SK-N-SH treated with all-trans-retinoic acid at 6 μM for 48 hours (cell line): ENCODE measurements around the gene VCAN.

Experiments used
- ATAC-seq: fragments of 200-7000 bp; cut with Tn5 transposase; 3 replicates; pipeline ENCODE4 v1.9.1; 2020; ENCODE audit warnings: mild to moderate bottlenecking, moderate library complexity
- ARNTL ChIP-seq: fragments of 450-650 bp; formaldehyde crosslinking; IDR thresholded peaks from 2 replicates; pipeline ENCODE4 v1.5.0; 2020; ENCODE audit warnings: low read depth, mild to moderate bottlenecking, moderate library complexity, borderline replicate concordance
- BACH2 ChIP-seq: fragments of 250-450 bp; sonication (Bioruptor Pico); IDR thresholded peaks from 2 replicates; pipeline ENCODE4 v1.9.0; 2021; ENCODE audit warnings: mild to moderate bottlenecking, borderline replicate concordance
- ESRRG ChIP-seq: fragments of 250-450 bp; sonication (Bioruptor Pico); IDR thresholded peaks from 2 replicates; pipeline ENCODE4 v1.6.1; 2021; ENCODE audit warnings: mild to moderate bottlenecking
- GLIS3 ChIP-seq: fragments of 250-450 bp; sonication (Bioruptor Pico); IDR thresholded peaks from 2 replicates; pipeline ENCODE4 v1.5.0; 2020; ENCODE audit warnings: mild to moderate bottlenecking, moderate library complexity
- ISL1 ChIP-seq: fragments of 250-450 bp; sonication (Bioruptor Pico); IDR thresholded peaks from 2 replicates; pipeline ENCODE4 v2.1.2; 2022; ENCODE audit warnings: mild to moderate bottlenecking, moderate library complexity
- OSR1 ChIP-seq: fragments of 250-450 bp; sonication (Bioruptor Pico); IDR thresholded peaks from 2 replicates; pipeline ENCODE4 v1.8.0; 2022; ENCODE audit warnings: moderate library complexity, mild to moderate bottlenecking, inconsistent platforms
- PPARA ChIP-seq: fragments of 250-450 bp; sonication (Bioruptor Pico); IDR thresholded peaks from 2 replicates; pipeline ENCODE4 v1.5.0; 2020; ENCODE audit warnings: mild to moderate bottlenecking, borderline replicate concordance
- RARB ChIP-seq: fragments of 250-450 bp; sonication (Bioruptor Pico); IDR thresholded peaks from 2 replicates; pipeline ENCODE4 v1.8.0; 2021; ENCODE audit warnings: mild to moderate bottlenecking, moderate library complexity
- SNAI2 ChIP-seq: fragments of 250-450 bp; sonication (Bioruptor Pico); IDR thresholded peaks from 2 replicates; pipeline ENCODE4 v1.5.0; 2020; ENCODE audit warnings: mild to moderate bottlenecking, moderate library complexity
- TCF4 ChIP-seq: fragments of 250-450 bp; sonication (Bioruptor Pico); IDR thresholded peaks from 2 replicates; pipeline ENCODE4 v1.8.0; 2021; ENCODE audit warnings: mild to moderate bottlenecking, moderate library complexity, borderline replicate concordance
- TOX ChIP-seq: fragments of 250-450 bp; sonication (Bioruptor Pico); IDR thresholded peaks from 2 replicates; pipeline ENCODE4 v1.8.0; 2021; ENCODE audit warnings: mild to moderate bottlenecking, moderate library complexity, borderline replicate concordance
- ZC3H10 ChIP-seq: fragments of 250-450 bp; sonication (Bioruptor Pico); IDR thresholded peaks from 2 replicates; pipeline ENCODE4 v1.5.1; 2021; ENCODE audit warnings: mild to moderate bottlenecking, moderate library complexity
- ZFP3 ChIP-seq: fragments of 250-450 bp; sonication (Bioruptor Pico); IDR thresholded peaks from 2 replicates; pipeline ENCODE4 v1.5.0; 2020; ENCODE audit warnings: mild to moderate bottlenecking, moderate library complexity
- ZFP30 ChIP-seq: fragments of 450-650 bp; formaldehyde crosslinking; IDR thresholded peaks from 2 replicates; pipeline ENCODE4 v1.5.0; 2022; ENCODE audit warnings: mild to moderate bottlenecking, moderate library complexity
- ZNF565 ChIP-seq: fragments of 450-650 bp; formaldehyde crosslinking; conservative IDR thresholded peaks from 2 replicates; pipeline ENCODE4 v1.5.0; 2020; ENCODE audit warnings: low read depth, mild to moderate bottlenecking, moderate library complexity
- ZNF70 ChIP-seq: fragments of 450-650 bp; formaldehyde crosslinking; IDR thresholded peaks from 2 replicates; pipeline ENCODE4 v1.5.0; 2020; ENCODE audit warnings: mild to moderate bottlenecking, moderate library complexity
- ZNF8 ChIP-seq: fragments of 450-650 bp; formaldehyde crosslinking; IDR thresholded peaks from 2 replicates; pipeline ENCODE4 v1.5.0; 2020; ENCODE audit warnings: mild to moderate bottlenecking, moderate library complexity
- TF ChIP-seq, protein P1 (sequence below): fragments of 250-450 bp; sonication (Bioruptor Pico); IDR thresholded peaks from 2 replicates; pipeline ENCODE4 v1.8.0; 2020; ENCODE audit warnings: mild to moderate bottlenecking, moderate library complexity, borderline replicate concordance
- TF ChIP-seq, protein P2 (sequence below): fragments of 250-450 bp; sonication (Bioruptor Pico); IDR thresholded peaks from 2 replicates; pipeline ENCODE4 v1.5.1; 2021; ENCODE audit warnings: mild to moderate bottlenecking, moderate library complexity
- TF ChIP-seq, protein P3 (sequence below): fragments of 250-450 bp; sonication (Bioruptor Pico); IDR thresholded peaks from 2 replicates; pipeline ENCODE4 v1.8.0; 2021; ENCODE audit warnings: low read depth, mild to moderate bottlenecking, moderate library complexity, borderline replicate concordance
- TF ChIP-seq, protein P4 (sequence below): fragments of 250-450 bp; sonication (Bioruptor Pico); IDR thresholded peaks from 2 replicates; pipeline ENCODE4 v1.5.1; 2020; ENCODE audit warnings: low read depth, mild to moderate bottlenecking, moderate library complexity

The VCAN gene

GRCh38 chr5:83555263-83555662 lies 83.7 kb downstream of the VCAN start (continued):
- TF ChIP-seq, protein P1, sequence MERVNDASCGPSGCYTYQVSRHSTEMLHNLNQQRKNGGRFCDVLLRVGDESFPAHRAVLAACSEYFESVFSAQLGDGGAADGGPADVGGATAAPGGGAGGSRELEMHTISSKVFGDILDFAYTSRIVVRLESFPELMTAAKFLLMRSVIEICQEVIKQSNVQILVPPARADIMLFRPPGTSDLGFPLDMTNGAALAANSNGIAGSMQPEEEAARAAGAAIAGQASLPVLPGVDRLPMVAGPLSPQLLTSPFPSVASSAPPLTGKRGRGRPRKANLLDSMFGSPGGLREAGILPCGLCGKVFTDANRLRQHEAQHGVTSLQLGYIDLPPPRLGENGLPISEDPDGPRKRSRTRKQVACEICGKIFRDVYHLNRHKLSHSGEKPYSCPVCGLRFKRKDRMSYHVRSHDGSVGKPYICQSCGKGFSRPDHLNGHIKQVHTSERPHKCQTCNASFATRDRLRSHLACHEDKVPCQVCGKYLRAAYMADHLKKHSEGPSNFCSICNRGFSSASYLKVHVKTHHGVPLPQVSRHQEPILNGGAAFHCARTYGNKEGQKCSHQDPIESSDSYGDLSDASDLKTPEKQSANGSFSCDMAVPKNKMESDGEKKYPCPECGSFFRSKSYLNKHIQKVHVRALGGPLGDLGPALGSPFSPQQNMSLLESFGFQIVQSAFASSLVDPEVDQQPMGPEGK: no peak
- TF ChIP-seq ZFP3 (CRISPR knock-in tag) (no peak), ZNF8 (CRISPR knock-in tag) (no peak), TOX (CRISPR knock-in tag) (no peak), ZFP30 (no peak)

DNA sequence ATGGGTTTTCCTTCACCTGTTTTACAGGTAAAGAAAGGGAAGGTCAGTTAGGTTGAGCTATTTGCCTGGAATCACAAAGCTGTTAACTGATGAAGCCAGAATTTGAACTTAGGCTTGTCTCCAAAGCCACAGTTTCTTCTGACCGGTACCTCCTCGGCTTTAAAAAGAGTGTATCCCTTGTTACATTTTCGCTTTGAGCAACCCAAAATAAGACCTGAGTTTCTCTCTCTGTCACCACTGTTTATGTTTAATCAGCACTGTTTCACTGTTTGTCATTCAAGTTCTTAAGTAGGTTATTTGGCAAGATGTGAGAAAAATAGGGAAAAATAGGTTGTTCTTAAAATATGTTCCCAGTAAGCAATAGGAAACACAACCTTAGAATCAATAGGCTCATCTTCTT lies 84.6 kb downstream of the VCAN start:
- ATAC-seq: no peak
- no peak for TF ChIP-seq ZNF565 (CRISPR knock-in tag)
- TF ChIP-seq, protein P2, sequence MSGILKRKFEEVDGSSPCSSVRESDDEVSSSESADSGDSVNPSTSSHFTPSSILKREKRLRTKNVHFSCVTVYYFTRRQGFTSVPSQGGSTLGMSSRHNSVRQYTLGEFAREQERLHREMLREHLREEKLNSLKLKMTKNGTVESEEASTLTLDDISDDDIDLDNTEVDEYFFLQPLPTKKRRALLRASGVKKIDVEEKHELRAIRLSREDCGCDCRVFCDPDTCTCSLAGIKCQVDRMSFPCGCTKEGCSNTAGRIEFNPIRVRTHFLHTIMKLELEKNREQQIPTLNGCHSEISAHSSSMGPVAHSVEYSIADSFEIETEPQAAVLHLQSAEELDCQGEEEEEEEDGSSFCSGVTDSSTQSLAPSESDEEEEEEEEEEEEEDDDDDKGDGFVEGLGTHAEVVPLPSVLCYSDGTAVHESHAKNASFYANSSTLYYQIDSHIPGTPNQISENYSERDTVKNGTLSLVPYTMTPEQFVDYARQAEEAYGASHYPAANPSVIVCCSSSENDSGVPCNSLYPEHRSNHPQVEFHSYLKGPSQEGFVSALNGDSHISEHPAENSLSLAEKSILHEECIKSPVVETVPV (CRISPR knock-in tag): no peak
- TF ChIP-seq TCF4 (CRISPR knock-in tag): no peak
- TF ChIP-seq ZFP30: no peak
- TF ChIP-seq ZNF70 (CRISPR knock-in tag): no peak
- no peak for TF ChIP-seq ESRRG (CRISPR knock-in tag)
- TF ChIP-seq ZFP3 (CRISPR knock-in tag): no peak
- TF ChIP-seq, protein P3, sequence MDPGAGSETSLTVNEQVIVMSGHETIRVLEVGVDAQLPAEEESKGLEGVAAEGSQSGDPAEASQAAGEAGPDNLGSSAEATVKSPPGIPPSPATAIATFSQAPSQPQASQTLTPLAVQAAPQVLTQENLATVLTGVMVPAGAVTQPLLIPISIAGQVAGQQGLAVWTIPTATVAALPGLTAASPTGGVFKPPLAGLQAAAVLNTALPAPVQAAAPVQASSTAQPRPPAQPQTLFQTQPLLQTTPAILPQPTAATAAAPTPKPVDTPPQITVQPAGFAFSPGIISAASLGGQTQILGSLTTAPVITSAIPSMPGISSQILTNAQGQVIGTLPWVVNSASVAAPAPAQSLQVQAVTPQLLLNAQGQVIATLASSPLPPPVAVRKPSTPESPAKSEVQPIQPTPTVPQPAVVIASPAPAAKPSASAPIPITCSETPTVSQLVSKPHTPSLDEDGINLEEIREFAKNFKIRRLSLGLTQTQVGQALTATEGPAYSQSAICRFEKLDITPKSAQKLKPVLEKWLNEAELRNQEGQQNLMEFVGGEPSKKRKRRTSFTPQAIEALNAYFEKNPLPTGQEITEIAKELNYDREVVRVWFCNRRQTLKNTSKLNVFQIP (CRISPR knock-in tag): no peak
- no peak for TF ChIP-seq TOX (CRISPR knock-in tag)
- no peak for TF ChIP-seq ARNTL (CRISPR knock-in tag)
- TF ChIP-seq, protein P1: no peak
- TF ChIP-seq, protein P4, sequence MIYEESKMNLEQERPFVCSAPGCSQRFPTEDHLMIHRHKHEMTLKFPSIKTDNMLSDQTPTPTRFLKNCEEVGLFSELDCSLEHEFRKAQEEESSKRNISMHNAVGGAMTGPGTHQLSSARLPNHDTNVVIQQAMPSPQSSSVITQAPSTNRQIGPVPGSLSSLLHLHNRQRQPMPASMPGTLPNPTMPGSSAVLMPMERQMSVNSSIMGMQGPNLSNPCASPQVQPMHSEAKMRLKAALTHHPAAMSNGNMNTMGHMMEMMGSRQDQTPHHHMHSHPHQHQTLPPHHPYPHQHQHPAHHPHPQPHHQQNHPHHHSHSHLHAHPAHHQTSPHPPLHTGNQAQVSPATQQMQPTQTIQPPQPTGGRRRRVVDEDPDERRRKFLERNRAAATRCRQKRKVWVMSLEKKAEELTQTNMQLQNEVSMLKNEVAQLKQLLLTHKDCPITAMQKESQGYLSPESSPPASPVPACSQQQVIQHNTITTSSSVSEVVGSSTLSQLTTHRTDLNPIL (CRISPR knock-in tag): no peak
- no peak for TF ChIP-seq ZC3H10 (CRISPR knock-in tag)
- TF ChIP-seq, all 23 proteins: peak for 0

DNA sequence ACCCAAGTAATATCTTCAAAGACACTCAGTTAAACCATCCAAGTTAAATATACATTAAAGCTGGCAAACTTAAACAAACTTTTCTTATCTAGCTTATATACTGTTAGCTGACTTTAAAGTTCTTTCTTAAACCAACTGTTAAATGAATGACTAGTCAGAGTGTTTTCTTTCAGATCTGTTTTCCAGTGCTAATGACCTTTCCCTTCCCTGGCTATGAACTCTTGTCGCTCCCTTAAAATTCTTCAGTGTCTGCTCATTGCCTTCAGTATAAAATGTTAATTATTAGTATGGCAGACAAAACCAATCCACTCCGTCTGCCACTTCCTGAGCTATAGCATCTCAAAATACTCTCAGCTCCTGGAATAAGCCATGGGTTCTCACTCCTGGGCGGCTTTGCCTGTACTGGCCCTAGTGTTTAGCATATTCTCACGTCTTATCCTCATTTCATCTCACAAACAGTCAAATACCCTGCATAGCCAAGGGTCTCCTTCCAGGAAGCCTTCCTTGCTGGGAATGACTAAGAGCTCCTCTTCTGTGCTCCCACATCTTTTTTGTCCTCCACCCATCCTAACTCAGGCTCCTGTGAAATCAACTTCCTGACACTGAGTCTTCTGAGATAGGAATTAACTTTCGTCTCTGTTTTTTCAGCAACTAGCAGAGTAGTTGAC lies 87.7 kb downstream of the VCAN start:
- TF ChIP-seq PPARA (CRISPR knock-in tag) (no peak), ISL1 (CRISPR knock-in tag) (no peak), BACH2 (CRISPR knock-in tag) (no peak), TOX (CRISPR knock-in tag) (no peak), ZFP30 (no peak), GLIS3 (CRISPR knock-in tag) (no peak), ARNTL (CRISPR knock-in tag) (no peak), OSR1 (CRISPR knock-in tag) (no peak), ESRRG (CRISPR knock-in tag) (no peak), ZNF565 (CRISPR knock-in tag) (no peak), ZFP3 (CRISPR knock-in tag) (no peak), RARB (CRISPR knock-in tag) (no peak), ZNF70 (CRISPR knock-in tag) (no peak), SNAI2 (no peak), ZC3H10 (CRISPR knock-in tag) (no peak)
- TF ChIP-seq, protein P4 (CRISPR knock-in tag): no peak
- TF ChIP-seq, protein P2 (CRISPR knock-in tag): no peak
- TF ChIP-seq, protein P3 (CRISPR knock-in tag): no peak
- no peak for ATAC-seq
